Measurements from ENCODE around the gene TMEM151B.

The TMEM151B gene

DNA sequence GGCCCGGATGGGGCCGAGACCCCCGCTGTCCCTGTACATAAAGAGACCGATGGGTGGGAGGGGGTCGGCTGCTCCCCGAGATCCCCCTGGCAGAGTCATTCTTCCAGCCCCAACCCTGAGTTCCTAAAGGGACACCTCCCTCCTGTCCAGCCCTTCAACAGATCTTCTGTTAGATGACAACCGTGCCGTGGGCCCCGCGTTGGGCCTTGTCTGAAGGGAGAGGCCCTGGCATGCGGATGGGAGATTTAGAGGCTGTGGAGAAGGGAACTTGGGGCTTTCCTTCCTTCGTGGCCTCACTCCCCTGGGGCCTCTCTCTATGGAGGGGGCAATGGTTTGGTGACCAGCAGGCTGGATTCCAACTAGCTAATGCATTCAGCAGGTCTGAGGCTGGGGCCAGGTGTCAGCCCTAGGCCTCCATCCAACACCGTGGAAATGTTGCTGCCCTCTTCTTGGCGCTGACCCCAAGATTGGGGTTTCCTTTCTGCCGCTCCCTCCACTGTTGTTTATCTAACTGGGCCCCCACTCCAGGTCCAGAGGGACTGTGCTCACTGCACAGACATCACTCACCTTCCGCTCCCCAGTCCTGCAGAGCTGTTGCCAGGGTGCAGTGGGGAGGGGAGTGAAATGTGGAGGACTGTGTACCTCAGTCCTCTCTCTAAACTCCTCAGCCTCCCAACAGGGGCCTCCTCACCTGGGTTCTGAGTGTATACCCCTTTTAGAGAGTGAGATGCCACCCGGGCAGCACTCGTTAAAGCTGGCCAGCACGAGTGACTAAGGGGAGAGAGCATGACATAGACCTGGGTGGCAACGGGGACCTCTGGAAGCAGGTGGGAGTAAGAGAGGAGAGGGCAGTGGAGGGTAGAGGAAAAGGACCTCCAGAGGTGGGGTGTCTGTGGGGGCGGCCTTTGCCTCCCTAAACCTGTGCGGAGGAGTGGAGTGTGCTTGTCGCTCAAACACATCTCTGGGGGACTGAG is 6.7 kb downstream of the TMEM151B start:
- ChIA-PET POLR2A (ENCODE audit: low non-redundant PET) (no interaction called here), CTCF (interaction anchor here (0.6 to 1.9 kb wide), 5 partner anchors 8 to 61 kb away, joined by 3 to 6 read pairs (median 3); no protein-coding TSS in a partner anchor)
- H3K27ac ChIP-seq: no peak overlapping the region
- TF ChIP-seq, protein P1, sequence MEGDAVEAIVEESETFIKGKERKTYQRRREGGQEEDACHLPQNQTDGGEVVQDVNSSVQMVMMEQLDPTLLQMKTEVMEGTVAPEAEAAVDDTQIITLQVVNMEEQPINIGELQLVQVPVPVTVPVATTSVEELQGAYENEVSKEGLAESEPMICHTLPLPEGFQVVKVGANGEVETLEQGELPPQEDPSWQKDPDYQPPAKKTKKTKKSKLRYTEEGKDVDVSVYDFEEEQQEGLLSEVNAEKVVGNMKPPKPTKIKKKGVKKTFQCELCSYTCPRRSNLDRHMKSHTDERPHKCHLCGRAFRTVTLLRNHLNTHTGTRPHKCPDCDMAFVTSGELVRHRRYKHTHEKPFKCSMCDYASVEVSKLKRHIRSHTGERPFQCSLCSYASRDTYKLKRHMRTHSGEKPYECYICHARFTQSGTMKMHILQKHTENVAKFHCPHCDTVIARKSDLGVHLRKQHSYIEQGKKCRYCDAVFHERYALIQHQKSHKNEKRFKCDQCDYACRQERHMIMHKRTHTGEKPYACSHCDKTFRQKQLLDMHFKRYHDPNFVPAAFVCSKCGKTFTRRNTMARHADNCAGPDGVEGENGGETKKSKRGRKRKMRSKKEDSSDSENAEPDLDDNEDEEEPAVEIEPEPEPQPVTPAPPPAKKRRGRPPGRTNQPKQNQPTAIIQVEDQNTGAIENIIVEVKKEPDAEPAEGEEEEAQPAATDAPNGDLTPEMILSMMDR (conservative IDR thresholded peaks at IDR 0.05; ENCODE audit: low read depth): no peak
- DNase-seq (ENCODE audit: low spot score): no peak

DNA sequence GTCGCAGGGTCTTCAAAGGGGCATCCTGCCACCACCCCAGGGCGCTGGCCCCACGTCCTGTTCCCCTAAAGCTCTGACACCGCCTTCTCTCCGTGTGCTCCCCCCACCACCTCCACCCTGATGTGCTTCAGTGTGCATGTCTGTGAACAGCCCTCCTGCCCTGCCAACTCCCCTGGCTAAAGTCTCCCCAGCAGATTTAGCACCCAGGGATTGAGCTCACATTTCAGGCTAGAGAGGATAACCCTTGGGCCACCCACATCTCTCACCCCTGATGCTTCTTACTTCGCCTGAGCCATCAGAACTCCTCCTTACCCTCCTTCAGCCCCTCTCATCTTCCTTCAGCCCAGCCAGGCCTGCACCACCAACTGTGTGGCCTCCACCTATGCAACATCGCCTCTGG is 7.5 kb downstream of the TMEM151B start:
- ChIA-PET CTCF (interaction anchor here (0.6 to 1.9 kb wide), 4 partner anchors 9 to 116 kb away, joined by 3 to 6 read pairs (median 4); no protein-coding TSS in a partner anchor), POLR2A (ENCODE audit: low non-redundant PET) (no interaction called here)
- TF ChIP-seq, protein P1 (conservative IDR thresholded peaks at IDR 0.05; ENCODE audit: low read depth): no peak
- DNase-seq (ENCODE audit: low spot score): no peak
- H3K27ac ChIP-seq: no peak overlapping the region

DNA sequence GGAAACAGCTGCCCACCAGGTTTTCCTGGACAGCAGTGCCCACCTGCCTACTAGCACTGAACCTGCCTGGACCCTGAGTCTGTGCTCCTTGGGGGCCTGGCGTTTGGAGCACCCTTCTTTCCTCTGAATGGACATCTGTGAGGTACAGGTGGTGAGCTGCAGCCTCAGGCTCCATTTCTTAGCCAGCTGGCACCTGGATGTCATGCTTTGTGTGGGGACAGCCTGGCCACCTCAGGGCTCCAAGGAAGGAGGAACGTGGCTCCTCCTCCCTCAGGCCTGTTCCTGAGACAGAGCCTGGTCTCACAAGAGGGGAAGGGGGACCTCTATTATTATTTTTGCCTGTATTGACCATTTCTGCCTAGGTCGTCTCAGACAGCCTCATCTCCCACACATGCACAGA is 8.1 kb downstream of the TMEM151B start:
- H3K27ac ChIP-seq: no peak overlapping the region
- ChIA-PET CTCF (interaction anchor here (0.5 to 1.9 kb wide), 5 partner anchors 10 to 116 kb away, joined by 3 to 6 read pairs (median 4); no protein-coding TSS in a partner anchor), POLR2A (ENCODE audit: low non-redundant PET) (no interaction called here)
- no peak for DNase-seq (ENCODE audit: low spot score)
- TF ChIP-seq, protein P1 (conservative IDR thresholded peaks at IDR 0.05; ENCODE audit: low read depth): no peak

DNA sequence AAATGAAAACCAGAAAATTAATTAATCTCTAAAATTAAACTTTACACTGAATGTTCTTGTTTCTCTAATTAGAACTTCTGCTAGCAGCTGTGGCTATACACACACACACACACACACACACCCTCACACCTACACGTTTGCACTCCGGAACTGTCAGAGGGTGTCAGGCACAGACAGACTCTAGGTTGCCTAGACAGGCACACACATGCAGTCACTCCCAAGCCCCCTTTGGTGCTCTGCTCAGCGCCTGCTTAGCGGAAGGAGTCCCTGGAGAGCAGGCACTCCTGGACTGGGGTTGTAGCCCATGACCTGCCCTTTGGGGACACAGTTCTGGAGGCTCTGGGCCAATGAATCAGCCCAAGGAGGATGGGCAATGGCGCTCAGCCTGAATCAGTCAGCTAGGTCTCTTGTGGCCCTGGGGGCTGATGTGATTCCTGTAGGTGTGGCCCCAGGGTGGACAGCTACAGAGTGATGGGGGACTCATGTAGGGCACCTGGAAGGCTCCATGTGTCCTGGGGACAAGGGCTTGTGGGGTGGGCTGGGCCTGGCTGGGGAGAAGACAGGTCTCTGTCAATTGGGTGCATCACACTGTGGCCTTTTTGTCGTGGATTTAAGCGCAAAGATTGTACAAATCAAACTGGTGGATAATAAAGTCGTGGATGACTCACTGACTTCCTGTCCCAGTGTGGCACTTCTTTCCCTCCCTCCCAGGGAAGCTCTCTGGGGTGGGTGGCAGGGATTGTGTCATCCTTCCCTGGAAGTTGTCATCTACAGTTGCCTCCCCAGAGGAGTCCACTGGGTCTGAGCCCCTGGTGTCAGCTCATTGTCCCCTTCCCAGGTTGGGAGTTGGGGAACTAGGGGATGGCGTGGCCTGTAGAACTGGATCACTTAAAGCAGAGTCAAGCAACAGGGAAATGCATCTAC is 8.8 kb downstream of the TMEM151B start:
- CTCF ChIA-PET: interaction anchor here (0.5 to 1.9 kb wide), 3 partner anchors 10 to 34 kb away, joined by 3 to 6 read pairs (median 5); partner anchors contain the start of gene AARS2
- H3K27ac ChIP-seq: no peak overlapping the region
- DNase-seq (ENCODE audit: low spot score): no peak
- TF ChIP-seq, protein P1 (conservative IDR thresholded peaks at IDR 0.05; ENCODE audit: low read depth): no peak
- POLR2A ChIA-PET (ENCODE audit: low non-redundant PET): no interaction called here

DNA sequence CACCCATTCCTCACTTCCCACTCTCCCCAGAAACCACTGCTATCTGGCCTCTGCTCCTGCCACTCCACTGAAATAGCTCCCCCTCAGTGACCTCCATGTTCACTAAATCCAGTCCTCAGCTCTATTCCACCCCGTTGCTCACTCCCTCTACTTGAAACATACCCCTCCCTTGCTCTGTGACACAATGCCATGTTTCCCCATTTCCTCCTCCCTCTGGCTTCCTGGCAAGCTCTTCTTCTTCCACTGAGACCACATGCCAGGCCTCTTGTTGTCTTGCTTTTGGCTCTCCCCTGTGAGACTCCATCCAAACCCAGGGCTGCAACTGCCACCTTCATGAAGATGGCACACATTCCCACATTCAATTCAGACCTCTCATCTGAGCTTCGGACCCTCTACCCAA is 13.9 kb downstream of the TMEM151B start:
- H3K27ac ChIP-seq: no peak overlapping the region
- TF ChIP-seq, protein P1 (conservative IDR thresholded peaks at IDR 0.05; ENCODE audit: low read depth): no peak
- no peak for DNase-seq (ENCODE audit: low spot score)
- ChIA-PET POLR2A (ENCODE audit: low non-redundant PET) (no interaction called here), CTCF (interaction anchor here (0.6 kb wide), 3 partner anchors 54 to 1205 kb away, joined by 3 to 5 read pairs (median 3); no protein-coding TSS in a partner anchor)

DNA sequence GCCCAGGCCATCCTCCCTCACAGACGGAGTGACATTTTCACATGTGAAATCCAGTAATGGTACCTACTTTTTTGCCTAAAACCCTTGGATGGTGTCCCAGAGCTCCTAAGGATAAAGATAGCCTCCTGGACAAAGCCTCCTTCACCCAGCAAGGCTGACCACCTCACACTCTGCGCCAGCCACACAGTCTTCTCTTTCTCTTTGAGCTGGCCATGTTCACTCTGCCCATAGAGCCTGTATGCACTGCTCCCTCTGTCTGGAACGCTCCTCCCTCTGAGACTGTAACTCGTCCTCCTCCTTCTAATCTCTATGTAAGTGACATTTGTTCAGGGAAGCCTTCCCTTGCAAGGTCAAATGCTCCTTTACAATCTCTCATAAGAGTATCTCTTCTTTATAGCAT is 14.6 kb downstream of the TMEM151B start:
- DNase-seq (ENCODE audit: low spot score): no peak
- POLR2A ChIA-PET (ENCODE audit: low non-redundant PET): no interaction called here
- CTCF ChIA-PET: interaction anchor here (0.6 kb wide), 1 partner anchor 1206 kb away, joined by 3 read pairs; no protein-coding TSS in a partner anchor
- H3K27ac ChIP-seq: no peak overlapping the region
- TF ChIP-seq, protein P1 (conservative IDR thresholded peaks at IDR 0.05; ENCODE audit: low read depth): no peak

All from RWPE1 (cell line).